Activated CD4-positive, alpha-beta T cell treated with anti-CD3 and anti-CD28 coated beads for 36 hours (primary cell): ENCODE results near the gene TPBGL. TPM values are rescaled to one million over a fixed set of nuclear protein-coding genes. Genes with fewer than 3 reads are reported as not detected.

Experiments used
- ATAC-seq: fragments of 200-7000 bp; cut with Tn5 transposase; one replicate; pipeline ENCODE4 v1.10.0; 2021; ENCODE audit warnings: mild to moderate bottlenecking, moderate library complexity
- CTCF ChIA-PET: fragments of 350-600 bp; sonication (Branson Sonifier 250); formaldehyde crosslinking; loops from one replicate; lab custom pipeline; 2021; ENCODE audit warnings: antibody characterized with exemption; lab: Charles Lee
- POLR2A ChIA-PET: fragments of 350-600 bp; sonication (Branson Sonifier 250); formaldehyde crosslinking; loops from one replicate; lab custom pipeline; 2021; ENCODE audit warnings: antibody characterized with exemption, inconsistent platforms; lab: Charles Lee
- DNase-seq: peaks from one replicate; pipeline ENCODE4 v3.0.0-alpha.2; 2020
- H3K27ac Mint-ChIP-seq: one replicate; pipeline ENCODE4 v1.8.0; 2021; ENCODE audit warnings: mixed read lengths
- H3K27me3 Mint-ChIP-seq: one replicate; pipeline ENCODE4 v1.8.0; 2021; ENCODE audit warnings: mixed read lengths
- H3K36me3 Mint-ChIP-seq: one replicate; pipeline ENCODE4 v1.8.0; 2021; ENCODE audit warnings: low read depth, mixed read lengths
- H3K4me1 Mint-ChIP-seq: one replicate; pipeline ENCODE4 v1.8.0; 2021; ENCODE audit warnings: mixed read lengths
- H3K4me3 Mint-ChIP-seq: one replicate; pipeline ENCODE4 v1.8.0; 2021; ENCODE audit warnings: mild to moderate bottlenecking, moderate library complexity, mixed read lengths
- H3K9me3 Mint-ChIP-seq: one replicate; pipeline ENCODE4 v1.8.0; 2021; ENCODE audit warnings: low read depth, mixed read lengths
- intact Hi-C, 2 experiments: fragments of 100-400 bp; cut with DNase I in 1 of 2; cut with micrococcal nuclease in 1 of 2; formaldehyde crosslinking; loops; one replicate each; pipeline versions ENCODE4 v1.14.2 to v1.15.1; 2022 to 2024; cut with DNase I, micrococcal nuclease
- total RNA-seq, 2 experiments: library from RNA; stranded (reverse); gene quantifications; one replicate each; pipeline ENCODE4 v1.2.3, GENCODE V29; 2021

The TPBGL gene
- total RNA-seq, 2 experiments from 2014 or later = 0.18 to 0.21 TPM

- peaks cover 8% of the 10 kb centered on the region for H3K4me1 Mint-ChIP-seq
- DNase-seq (no peak), ATAC-seq (no peak)
- no peaks in the 10 kb centered on the region for H3K9me3 Mint-ChIP-seq
- peaks cover 27% of the 10 kb centered on the region for H3K27me3 Mint-ChIP-seq
- H3K27ac Mint-ChIP-seq = no peak overlapping the region
- POLR2A ChIA-PET = interaction anchor here (0.6 kb wide), 1 partner anchor 16 kb away, joined by 3 read pairs; no protein-coding TSS in a partner anchor
- no peaks in the 10 kb centered on the region for H3K36me3 Mint-ChIP-seq
- CTCF ChIA-PET = interaction anchor here (0.6 to 18.4 kb wide), 9 partner anchors 8 to 144 kb away, joined by 3 to 458 read pairs (median 3); no protein-coding TSS in a partner anchor
- no peak overlapping the region for H3K4me3 Mint-ChIP-seq
- intact Hi-C loops = no loop called here
Observed at GRCh38 chr11:75238595-75239440, 1.8 kb upstream of the TPBGL start.

DNA sequence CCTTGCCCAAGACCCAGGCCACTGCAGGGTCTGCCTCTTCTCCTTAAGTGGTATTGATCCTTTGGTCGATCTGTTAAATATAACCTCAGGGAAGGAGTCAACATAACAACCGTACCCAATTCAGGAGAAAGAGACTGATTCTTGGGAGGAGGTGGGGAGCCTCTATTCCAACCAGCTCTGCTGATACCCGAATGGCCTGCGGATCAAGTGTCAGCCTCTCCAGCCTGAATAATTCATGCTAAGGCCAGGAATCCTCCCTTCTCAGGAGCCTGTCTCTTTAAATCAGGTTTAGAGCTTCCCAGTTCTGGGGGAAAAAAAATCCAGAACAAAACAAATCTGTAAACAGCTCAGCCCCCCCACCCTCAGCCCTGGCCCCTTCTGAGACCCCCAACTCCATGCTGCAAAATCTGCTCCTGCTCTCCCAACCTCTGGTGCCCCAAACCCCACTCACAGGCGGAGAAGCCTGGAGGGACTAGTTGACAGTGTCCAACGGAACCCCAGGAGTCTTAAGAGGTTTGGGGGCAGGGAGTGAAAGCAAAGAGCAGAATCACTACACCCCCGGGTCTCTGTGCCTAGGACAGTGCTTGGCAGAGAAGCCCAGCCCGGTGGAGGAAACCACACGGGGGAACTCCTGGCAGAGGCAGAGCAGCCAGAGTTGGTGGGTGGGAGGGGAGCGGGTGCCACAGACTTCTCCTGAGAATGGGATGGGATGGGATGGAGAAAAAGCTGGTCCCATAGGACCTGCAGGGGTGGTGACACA lies 863 bp upstream of the TPBGL start:
- Mint-ChIP-seq H3K27ac (no peak overlapping the region), H3K4me1 (peaks cover 8% of the 10 kb centered on the region), H3K4me3 (peak overlapping the region; percentile 70), H3K27me3 (peaks cover 26% of the 10 kb centered on the region), H3K36me3 (no peaks in the 10 kb centered on the region), H3K9me3 (no peaks in the 10 kb centered on the region)
- intact Hi-C loops = loop anchor here in 1 of 2 experiments (2.0 kb wide), 2 partner anchors 25 to 311 kb away; no protein-coding TSS in a partner anchor
- POLR2A ChIA-PET = interaction anchor here (0.6 kb wide), 1 partner anchor 16 kb away, joined by 3 read pairs; no protein-coding TSS in a partner anchor
- no peak for DNase-seq
- no peak for ATAC-seq
- CTCF ChIA-PET = interaction anchor here (0.6 to 18.4 kb wide), 11 partner anchors 9 to 143 kb away, joined by 3 to 458 read pairs (median 3); no protein-coding TSS in a partner anchor

DNA sequence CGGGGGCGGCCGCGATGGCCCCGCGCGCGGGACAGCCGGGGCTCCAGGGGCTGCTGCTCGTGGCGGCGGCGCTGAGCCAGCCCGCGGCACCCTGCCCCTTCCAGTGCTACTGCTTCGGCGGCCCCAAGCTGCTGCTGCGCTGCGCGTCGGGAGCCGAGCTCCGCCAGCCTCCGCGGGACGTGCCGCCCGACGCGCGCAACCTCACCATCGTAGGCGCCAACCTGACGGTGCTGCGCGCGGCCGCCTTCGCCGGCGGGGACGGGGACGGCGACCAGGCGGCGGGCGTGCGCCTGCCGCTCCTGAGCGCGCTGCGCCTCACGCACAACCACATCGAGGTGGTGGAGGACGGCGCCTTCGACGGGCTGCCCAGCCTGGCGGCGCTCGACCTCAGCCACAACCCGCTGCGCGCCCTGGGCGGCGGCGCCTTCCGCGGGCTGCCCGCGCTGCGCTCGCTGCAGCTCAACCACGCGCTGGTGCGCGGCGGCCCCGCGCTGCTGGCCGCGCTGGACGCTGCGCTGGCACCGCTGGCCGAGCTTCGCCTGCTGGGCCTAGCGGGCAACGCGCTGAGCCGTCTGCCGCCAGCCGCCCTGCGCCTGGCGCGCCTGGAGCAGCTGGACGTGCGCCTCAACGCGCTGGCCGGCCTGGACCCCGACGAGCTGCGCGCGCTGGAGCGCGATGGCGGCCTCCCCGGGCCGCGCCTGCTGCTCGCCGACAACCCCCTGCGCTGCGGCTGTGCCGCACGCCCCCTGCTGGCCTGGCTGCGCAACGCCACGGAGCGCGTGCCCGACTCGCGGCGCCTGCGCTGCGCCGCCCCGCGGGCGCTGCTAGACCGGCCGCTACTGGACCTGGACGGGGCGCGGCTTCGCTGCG lies 697 bp downstream of the TPBGL start:
- H3K4me3 Mint-ChIP-seq = peak overlapping the region; percentile 59
- H3K36me3 Mint-ChIP-seq = no peaks in the 10 kb centered on the region
- H3K27me3 Mint-ChIP-seq = peaks cover 23% of the 10 kb centered on the region
- intact Hi-C loops = loop anchor here (1.0 to 2.0 kb wide), 6 partner anchors 26 to 312 kb away; partner anchors contain the start of genes NEU3 (in 1 of the 2), SPCS2 (in 1 of the 2) and XRRA1 (in 1 of the 2)
- H3K4me1 Mint-ChIP-seq = peaks cover 8% of the 10 kb centered on the region
- H3K27ac Mint-ChIP-seq = no peak overlapping the region
- DNase-seq (peak; percentile 92), ATAC-seq (peak; percentile 88)
- POLR2A ChIA-PET = interaction anchor here (0.6 kb wide), 1 partner anchor 289 kb away, joined by 3 read pairs; no protein-coding TSS in a partner anchor
- CTCF ChIA-PET = interaction anchor here (0.6 to 18.4 kb wide), 40 partner anchors 7 to 1320 kb away, joined by 3 to 458 read pairs (median 3); partner anchors contain the start of genes SPCS2 and XRRA1
- no peaks in the 10 kb centered on the region for H3K9me3 Mint-ChIP-seq

DNA sequence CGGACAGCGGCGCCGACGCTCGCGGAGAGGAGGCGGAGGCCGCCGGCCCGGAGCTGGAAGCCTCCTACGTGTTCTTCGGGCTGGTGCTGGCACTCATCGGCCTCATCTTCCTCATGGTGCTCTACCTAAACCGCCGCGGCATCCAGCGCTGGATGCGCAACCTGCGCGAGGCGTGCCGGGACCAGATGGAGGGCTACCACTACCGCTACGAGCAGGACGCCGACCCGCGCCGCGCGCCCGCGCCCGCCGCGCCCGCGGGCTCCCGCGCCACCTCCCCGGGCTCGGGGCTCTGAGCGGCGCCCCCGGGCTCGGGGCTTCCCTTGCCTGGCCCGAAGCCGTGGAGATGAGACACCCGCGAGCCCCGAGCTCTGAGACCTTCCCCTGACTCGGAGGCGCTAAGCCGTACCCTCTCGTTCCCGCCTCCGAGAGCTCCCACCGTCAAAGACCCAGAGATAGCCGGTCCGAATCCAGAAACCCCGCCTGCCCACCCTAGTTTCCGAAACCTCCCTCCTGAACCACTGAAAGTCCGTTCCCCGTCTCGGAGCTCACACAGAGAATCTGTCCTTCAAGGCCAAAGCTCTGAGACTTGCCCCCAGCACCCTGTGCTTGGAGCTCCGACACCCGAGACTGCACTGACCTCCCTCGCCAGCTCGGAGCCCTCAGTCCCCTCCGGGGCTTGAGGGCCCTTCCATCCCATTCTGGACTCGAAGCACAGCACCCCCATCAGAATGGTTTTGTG lies 1.5 kb downstream of the TPBGL start:
- peak; percentile 37 for ATAC-seq
- H3K9me3 Mint-ChIP-seq = no peaks in the 10 kb centered on the region
- no peak for DNase-seq
- intact Hi-C loops = loop anchor here (1.0 to 2.0 kb wide), 6 partner anchors 27 to 313 kb away; partner anchors contain the start of genes NEU3 (in 1 of the 2), SPCS2 (in 1 of the 2) and XRRA1 (in 1 of the 2)
- H3K36me3 Mint-ChIP-seq = no peaks in the 10 kb centered on the region
- peaks cover 8% of the 10 kb centered on the region for H3K4me1 Mint-ChIP-seq
- no peak overlapping the region for H3K27ac Mint-ChIP-seq
- peak overlapping the region; percentile 59 for H3K4me3 Mint-ChIP-seq
- H3K27me3 Mint-ChIP-seq = peaks cover 23% of the 10 kb centered on the region
- ChIA-PET POLR2A (no interaction called here), CTCF (interaction anchor here (0.5 to 18.4 kb wide), 34 partner anchors 10 to 1375 kb away, joined by 3 to 458 read pairs (median 3); partner anchors contain the start of genes SPCS2 and XRRA1)

DNA sequence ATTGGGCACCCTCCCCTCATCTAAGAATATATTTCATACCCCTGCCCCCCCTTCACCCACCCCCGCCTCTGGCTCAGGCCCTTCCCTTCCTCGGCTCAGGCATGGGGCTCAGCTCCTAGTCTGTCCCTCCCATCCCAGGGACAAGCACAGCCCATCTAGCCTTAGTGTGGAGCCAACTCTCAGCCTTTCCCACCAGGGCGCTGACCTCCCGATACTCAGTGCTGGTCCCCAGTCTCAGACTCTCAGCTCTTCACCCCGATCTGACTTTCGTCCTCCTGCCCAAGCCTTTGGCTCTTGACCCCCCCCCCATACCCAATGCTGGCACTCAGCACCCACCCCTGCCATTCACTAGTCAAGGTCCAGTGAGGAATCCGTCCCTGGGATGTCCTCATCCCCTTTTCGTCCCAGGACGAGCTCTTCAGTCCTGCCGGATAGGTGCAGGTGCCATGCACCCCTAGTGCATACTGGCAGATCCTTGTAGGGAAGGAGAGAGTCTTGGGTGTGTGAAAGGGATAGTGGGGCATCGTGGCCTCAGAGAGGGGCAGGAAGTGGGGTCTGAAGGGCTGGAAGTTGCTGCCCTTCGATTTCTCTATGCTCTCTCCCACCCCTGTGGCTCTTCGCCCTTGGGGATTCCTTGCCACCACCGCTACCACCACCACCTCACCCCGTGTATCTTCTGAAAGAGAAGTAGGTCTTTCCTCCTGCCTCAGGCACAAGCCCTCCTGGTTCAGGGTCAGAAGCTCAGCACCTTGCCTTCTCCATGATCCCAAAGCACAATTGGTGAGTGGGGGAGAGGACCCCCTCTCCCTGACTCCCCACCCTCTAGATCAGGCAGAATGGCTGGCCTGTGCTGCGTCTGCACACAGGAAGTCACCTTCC lies 2.4 kb downstream of the TPBGL start:
- peaks cover 23% of the 10 kb centered on the region for H3K27me3 Mint-ChIP-seq

DNA sequence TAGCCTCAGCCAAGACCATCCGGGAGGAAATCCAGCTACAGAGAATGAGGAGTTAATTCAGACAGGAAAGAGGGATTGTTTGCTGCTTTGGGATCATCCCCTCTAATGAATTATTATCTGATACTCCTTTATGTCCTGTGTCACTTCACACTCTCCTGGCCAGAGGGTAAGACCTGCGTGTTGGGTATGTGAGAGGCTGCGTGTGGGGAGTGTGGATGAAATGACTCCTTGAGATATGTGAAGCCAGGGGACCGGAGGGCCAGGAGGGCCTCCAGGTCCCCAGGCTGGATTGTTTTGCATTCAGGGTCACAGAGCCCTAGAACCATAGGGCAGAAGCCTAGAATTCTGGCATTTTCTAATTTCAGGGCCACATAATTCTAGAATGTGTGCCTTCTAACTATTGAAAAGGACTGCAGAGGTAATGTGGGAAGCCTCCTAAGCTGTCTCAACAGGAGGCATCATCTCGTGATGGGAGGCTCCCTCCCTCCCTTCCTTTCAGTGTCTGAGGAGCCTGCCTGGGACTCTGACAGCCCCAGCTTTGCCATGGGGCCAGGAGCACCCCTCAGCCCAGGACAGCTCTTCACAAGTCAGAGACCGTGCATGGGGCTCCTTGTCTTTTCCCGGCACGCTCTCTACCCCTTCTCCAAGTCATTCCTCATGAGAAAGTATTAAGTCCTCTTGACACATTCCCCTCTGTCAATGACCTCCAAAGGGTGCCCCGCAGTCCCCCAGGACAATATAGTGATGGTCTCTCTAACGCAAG lies 3.7 kb downstream of the TPBGL start:
- DNase-seq = no peak
- Mint-ChIP-seq H3K4me3 (no peak overlapping the region), H3K27ac (no peak overlapping the region), H3K9me3 (no peaks in the 10 kb centered on the region), H3K4me1 (peaks cover 8% of the 10 kb centered on the region), H3K36me3 (no peaks in the 10 kb centered on the region), H3K27me3 (peaks cover 21% of the 10 kb centered on the region)
- CTCF ChIA-PET = interaction anchor here (0.6 to 18.4 kb wide), 11 partner anchors 9 to 313 kb away, joined by 3 to 458 read pairs (median 4); no protein-coding TSS in a partner anchor
- intact Hi-C loops = no loop called here
- no peak for ATAC-seq
- POLR2A ChIA-PET = no interaction called here

More for the DNA sequence above, 2.4 kb downstream of the TPBGL start:
- no peak for DNase-seq
- ChIA-PET POLR2A (no interaction called here), CTCF (interaction anchor here (0.5 to 18.4 kb wide), 19 partner anchors 9 to 1376 kb away, joined by 3 to 458 read pairs (median 3); no protein-coding TSS in a partner anchor)
- peaks cover 8% of the 10 kb centered on the region for H3K4me1 Mint-ChIP-seq
- no peak for ATAC-seq
- H3K9me3 Mint-ChIP-seq = no peaks in the 10 kb centered on the region
- H3K4me3 Mint-ChIP-seq = peak overlapping the region; percentile 59
- no peak overlapping the region for H3K27ac Mint-ChIP-seq
- no peaks in the 10 kb centered on the region for H3K36me3 Mint-ChIP-seq
- intact Hi-C loops = no loop called here

- ATAC-seq (no peak), DNase-seq (no peak)
- CTCF ChIA-PET = interaction anchor here (0.5 to 18.4 kb wide), 12 partner anchors 10 to 610 kb away, joined by 3 to 458 read pairs (median 4); no protein-coding TSS in a partner anchor
- H3K4me3 Mint-ChIP-seq = no peak overlapping the region
- no peak overlapping the region for H3K27ac Mint-ChIP-seq
- H3K27me3 Mint-ChIP-seq = peaks cover 16% of the 10 kb centered on the region
- peaks cover 4% of the 10 kb centered on the region for H3K4me1 Mint-ChIP-seq
- no peaks in the 10 kb centered on the region for H3K36me3 Mint-ChIP-seq
- intact Hi-C loops = no loop called here
- POLR2A ChIA-PET = no interaction called here
- no peaks in the 10 kb centered on the region for H3K9me3 Mint-ChIP-seq
Observed at GRCh38 chr11:75245356-75246005, 4.9 kb downstream of the TPBGL start.

DNA sequence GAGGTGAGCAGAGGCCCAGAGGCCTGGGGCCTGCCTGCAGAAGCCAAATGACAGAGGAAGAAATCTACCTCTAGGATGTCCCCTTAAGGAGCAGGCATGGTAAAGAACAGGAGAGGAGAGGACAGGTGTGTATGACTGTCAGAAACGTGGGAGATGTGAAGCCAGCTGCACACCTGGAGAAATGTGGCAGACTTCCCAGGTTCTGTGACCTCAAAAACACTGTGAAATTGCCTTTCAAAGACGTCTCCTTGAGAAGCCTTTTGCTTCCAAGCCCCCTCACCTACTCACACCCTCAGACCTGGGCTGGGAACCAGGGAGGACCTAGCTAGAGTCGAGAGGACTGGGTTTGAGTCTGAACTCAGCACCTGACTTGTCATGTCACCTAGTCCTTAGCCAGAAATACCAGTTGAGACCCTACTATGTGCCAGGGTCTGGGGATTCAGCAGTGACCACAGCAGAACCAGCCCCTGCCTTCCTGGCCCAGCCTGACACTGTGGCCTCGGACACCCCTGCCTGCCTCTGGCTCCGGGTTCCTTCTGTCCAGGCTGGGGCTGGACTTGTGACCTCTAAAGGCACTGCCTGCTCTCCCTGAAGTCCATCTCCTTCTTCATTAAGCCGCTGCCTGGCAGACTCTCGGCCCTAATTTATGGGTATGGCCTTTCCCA lies 5.6 kb downstream of the TPBGL start:
- Mint-ChIP-seq H3K4me3 (no peak overlapping the region), H3K4me1 (peaks cover 4% of the 10 kb centered on the region), H3K27ac (no peak overlapping the region), H3K27me3 (peaks cover 16% of the 10 kb centered on the region), H3K9me3 (no peaks in the 10 kb centered on the region), H3K36me3 (no peaks in the 10 kb centered on the region)
- POLR2A ChIA-PET = no interaction called here
- CTCF ChIA-PET = interaction anchor here (0.6 to 18.4 kb wide), 5 partner anchors 8 to 224 kb away, joined by 3 to 458 read pairs (median 3); no protein-coding TSS in a partner anchor
- ATAC-seq (no peak), DNase-seq (no peak)
- intact Hi-C loops = no loop called here
